Measurements from ENCODE around the gene ZIC2. TPM values are rescaled to one million over a fixed set of nuclear protein-coding genes. Genes with fewer than 3 reads are reported as not detected.
A peak's percentile ranks its signal among the peaks of the same experiment; 100 is the strongest.

The ZIC2 gene
- total and polyA plus RNA-seq, 2 donors (not counting 1 experiment from before 2014, with no cell fraction given), result not detected

- Histone ChIP-seq H3K27me3 (ENCODE audit: control insufficient read depth, insufficient read depth, low read length) (peaks cover 88% of the 10 kb centered on the region), H3K79me2 (ENCODE audit: control insufficient read depth, insufficient read depth, low read length) (no peaks in the 10 kb centered on the region), H3K4me2 (ENCODE audit: extremely low read depth, insufficient read depth, low read length) (no peak overlapping the region), H2AFZ (ENCODE audit: low read length) (no peak overlapping the region), H3K4me1 (ENCODE audit: control insufficient read depth, extremely low read depth, insufficient read depth, low read length) (no peaks in the 10 kb centered on the region), H3K9ac (ENCODE audit: insufficient read depth, low read length) (no peak overlapping the region), H3K9me3 (ENCODE audit: control insufficient read depth, insufficient read depth, low read depth, low read length) (no peaks in the 10 kb centered on the region), H4K20me1 (ENCODE audit: control insufficient read depth, extremely low read depth, insufficient read depth, low read length) (no peaks in the 10 kb centered on the region), H3K36me3 (ENCODE audit: control insufficient read depth, insufficient read depth, low read length) (no peaks in the 10 kb centered on the region), H3K27ac (ENCODE audit: insufficient read depth, low read length) (no peak overlapping the region), H3K4me3 (replicated peaks in 1 of 4; ENCODE audit: control extremely low read depth in 1 of 4, insufficient read depth in 1 of 4, low read depth in 3 of 4, low read length in 4 of 4) (no peak overlapping the region)
- no peak for DNase-seq (ENCODE audit: low read depth in 2 of 2)
- no peak for TF ChIP-seq EZH2 (IDR thresholded peaks at IDR 0.05; ENCODE audit: low read length, missing control alignments)
- TF ChIP-seq CTCF (conservative IDR thresholded peaks at IDR 0.05 in 1 of 2, IDR thresholded peaks at IDR 0.05 in 1 of 2; ENCODE audit: low read depth in 1 of 2, low read length in 2 of 2), result no peak
Observed at GRCh38 chr13:99973808-99974185, 7.8 kb upstream of the ZIC2 start.

- TF ChIP-seq EZH2 (IDR thresholded peaks at IDR 0.05; ENCODE audit: low read length, missing control alignments) (peak; percentile 51), CTCF (conservative IDR thresholded peaks at IDR 0.05 in 1 of 2, IDR thresholded peaks at IDR 0.05 in 1 of 2; ENCODE audit: low read depth in 1 of 2, low read length in 2 of 2) (no peak)
- H3K27ac ChIP-seq (ENCODE audit: insufficient read depth, low read length), result no peak overlapping the region
- no peaks in the 10 kb centered on the region for H4K20me1 ChIP-seq (ENCODE audit: control insufficient read depth, extremely low read depth, insufficient read depth, low read length)
- H3K9me3 ChIP-seq (ENCODE audit: control insufficient read depth, insufficient read depth, low read depth, low read length), result no peaks in the 10 kb centered on the region
- no peak overlapping the region for H3K4me2 ChIP-seq (ENCODE audit: extremely low read depth, insufficient read depth, low read length)
- H3K36me3 ChIP-seq (ENCODE audit: control insufficient read depth, insufficient read depth, low read length), result no peaks in the 10 kb centered on the region
- no peak overlapping the region for H2AFZ ChIP-seq (ENCODE audit: low read length)
- H3K4me3 ChIP-seq (replicated peaks in 1 of 4; ENCODE audit: control extremely low read depth in 1 of 4, insufficient read depth in 1 of 4, low read depth in 3 of 4, low read length in 4 of 4), result no peak overlapping the region
- H3K27me3 ChIP-seq (ENCODE audit: control insufficient read depth, insufficient read depth, low read length), result peaks cover 86% of the 10 kb centered on the region
- H3K79me2 ChIP-seq (ENCODE audit: control insufficient read depth, insufficient read depth, low read length), result no peaks in the 10 kb centered on the region
- H3K4me1 ChIP-seq (ENCODE audit: control insufficient read depth, extremely low read depth, insufficient read depth, low read length), result no peaks in the 10 kb centered on the region
- no peak overlapping the region for H3K9ac ChIP-seq (ENCODE audit: insufficient read depth, low read length)
- DNase-seq (ENCODE audit: low read depth in 2 of 2), result no peak
Observed at GRCh38 chr13:99974296-99974938, 7.2 kb upstream of the ZIC2 start.

- Histone ChIP-seq H2AFZ (ENCODE audit: low read length) (no peak overlapping the region), H3K36me3 (ENCODE audit: control insufficient read depth, insufficient read depth, low read length) (no peaks in the 10 kb centered on the region), H3K9me3 (ENCODE audit: control insufficient read depth, insufficient read depth, low read depth, low read length) (no peaks in the 10 kb centered on the region), H3K9ac (ENCODE audit: insufficient read depth, low read length) (no peak overlapping the region), H3K4me1 (ENCODE audit: control insufficient read depth, extremely low read depth, insufficient read depth, low read length) (no peaks in the 10 kb centered on the region), H3K4me2 (ENCODE audit: extremely low read depth, insufficient read depth, low read length) (no peak overlapping the region), H3K27ac (ENCODE audit: insufficient read depth, low read length) (no peak overlapping the region), H4K20me1 (ENCODE audit: control insufficient read depth, extremely low read depth, insufficient read depth, low read length) (no peaks in the 10 kb centered on the region), H3K4me3 (replicated peaks in 1 of 4; ENCODE audit: control extremely low read depth in 1 of 4, insufficient read depth in 1 of 4, low read depth in 3 of 4, low read length in 4 of 4) (no peak overlapping the region), H3K79me2 (ENCODE audit: control insufficient read depth, insufficient read depth, low read length) (no peaks in the 10 kb centered on the region), H3K27me3 (ENCODE audit: control insufficient read depth, insufficient read depth, low read length) (peaks cover 86% of the 10 kb centered on the region)
- TF ChIP-seq CTCF (conservative IDR thresholded peaks at IDR 0.05 in 1 of 2, IDR thresholded peaks at IDR 0.05 in 1 of 2; ENCODE audit: low read depth in 1 of 2, low read length in 2 of 2) (no peak), EZH2 (IDR thresholded peaks at IDR 0.05; ENCODE audit: low read length, missing control alignments) (no peak)
- no peak for DNase-seq (ENCODE audit: low read depth in 2 of 2)
Observed at GRCh38 chr13:99974939-99975561, 6.5 kb upstream of the ZIC2 start.

All from fibroblast of lung (primary cell).